ENCODE measurements around the gene TMEM164. TPM values are rescaled to one million over a fixed set of nuclear protein-coding genes. Genes with fewer than 3 reads are reported as not detected.

The TMEM164 gene
- total and polyA plus RNA-seq, 10 of the 15 experiments (the other 5 are each of a cell fraction or from before 2014, with no cell fraction given) = 0.61 to 18.3 (median 7.0) TPM

GRCh38 chrX:109959356-109959871 is 43.5 kb upstream of the TMEM164 start:
- Histone ChIP-seq H3K27me3 (replicated peaks in 1 of 2; ENCODE audit: control insufficient read depth in 2 of 2, insufficient read depth in 2 of 2, low read length in 1 of 2) (no peaks in the 10 kb centered on the region), H3K4me2 (ENCODE audit: control insufficient read depth, insufficient read depth) (no peak overlapping the region), H3K4me1 (ENCODE audit: control insufficient read depth, insufficient read depth, low read length) (no peaks in the 10 kb centered on the region), H4K20me1 (ENCODE audit: control insufficient read depth, insufficient read depth) (no peaks in the 10 kb centered on the region), H3K79me2 (ENCODE audit: control insufficient read depth, insufficient read depth, low read length) (no peaks in the 10 kb centered on the region), H3K36me3 (ENCODE audit: control insufficient read depth in 2 of 2, insufficient read depth in 2 of 2, low read length in 1 of 2) (no peaks in the 10 kb centered on the region), H3K27ac (ENCODE audit: control insufficient read depth, insufficient read depth) (no peak overlapping the region), H3K4me3 (no peak overlapping the region), H2AFZ (ENCODE audit: control insufficient read depth, low read depth, low read length) (no peak overlapping the region), H3K9ac (ENCODE audit: control insufficient read depth, insufficient read depth, low read length) (no peak overlapping the region), H3K9me3 (replicated peaks; ENCODE audit: control insufficient read depth, insufficient read depth, low read length) (no peaks in the 10 kb centered on the region)
- FAIRE-seq = no peak
- ChIA-PET SMC1A (ENCODE audit: uncharacterized antibody, unreplicated experiment) (interaction anchor here (0.7 to 1.3 kb wide), 2 partner anchors 22 to 35 kb away, joined by 3 to 4 read pairs; no protein-coding TSS in a partner anchor), RAD21 (ENCODE audit: unreplicated experiment) (no interaction called here), CTCF (no interaction called here), POLR2A (no interaction called here)
- no TSS peak for BruUV-seq (replicated peaks)
- in situ Hi-C loops (cut with MboI) (no loop called here), intact Hi-C loops (cut with micrococcal nuclease; ENCODE audit: unreplicated experiment) (no loop called here)
- DNase-seq (ENCODE audit: low read depth, low spot score) = no peak
- ATAC-seq = peak; percentile 30
- TF ChIP-seq SUZ12 (IDR thresholded peaks at IDR 0.05; ENCODE audit: unreplicated experiment) (no peak), BACH1 (IDR thresholded peaks at IDR 0.05; ENCODE audit: borderline replicate concordance) (no peak), EZH2 (IDR thresholded peaks at IDR 0.05; ENCODE audit: borderline replicate concordance, control insufficient read depth, low read depth, low read length) (no peak), CREB1 (IDR thresholded peaks at IDR 0.05; ENCODE audit: low read depth) (no peak), SMC3 (IDR thresholded peaks at IDR 0.05; ENCODE audit: borderline replicate concordance, low read length) (no peak), FOXM1 (IDR thresholded peaks at IDR 0.05; ENCODE audit: low read depth, low read length) (no peak), ETV6 (conservative IDR thresholded peaks at IDR 0.05 in 1 of 2, IDR thresholded peaks at IDR 0.05 in 1 of 2; ENCODE audit: borderline replicate concordance in 1 of 2, low read depth in 1 of 2) (no peak), ZBED1 (IDR thresholded peaks at IDR 0.05; ENCODE audit: borderline replicate concordance) (no peak), NBN (IDR thresholded peaks at IDR 0.05) (no peak)
- TF ChIP-seq, protein P1, sequence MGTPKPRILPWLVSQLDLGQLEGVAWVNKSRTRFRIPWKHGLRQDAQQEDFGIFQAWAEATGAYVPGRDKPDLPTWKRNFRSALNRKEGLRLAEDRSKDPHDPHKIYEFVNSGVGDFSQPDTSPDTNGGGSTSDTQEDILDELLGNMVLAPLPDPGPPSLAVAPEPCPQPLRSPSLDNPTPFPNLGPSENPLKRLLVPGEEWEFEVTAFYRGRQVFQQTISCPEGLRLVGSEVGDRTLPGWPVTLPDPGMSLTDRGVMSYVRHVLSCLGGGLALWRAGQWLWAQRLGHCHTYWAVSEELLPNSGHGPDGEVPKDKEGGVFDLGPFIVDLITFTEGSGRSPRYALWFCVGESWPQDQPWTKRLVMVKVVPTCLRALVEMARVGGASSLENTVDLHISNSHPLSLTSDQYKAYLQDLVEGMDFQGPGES (IDR thresholded peaks at IDR 0.05) = no peak
- TF ChIP-seq, protein P2, sequence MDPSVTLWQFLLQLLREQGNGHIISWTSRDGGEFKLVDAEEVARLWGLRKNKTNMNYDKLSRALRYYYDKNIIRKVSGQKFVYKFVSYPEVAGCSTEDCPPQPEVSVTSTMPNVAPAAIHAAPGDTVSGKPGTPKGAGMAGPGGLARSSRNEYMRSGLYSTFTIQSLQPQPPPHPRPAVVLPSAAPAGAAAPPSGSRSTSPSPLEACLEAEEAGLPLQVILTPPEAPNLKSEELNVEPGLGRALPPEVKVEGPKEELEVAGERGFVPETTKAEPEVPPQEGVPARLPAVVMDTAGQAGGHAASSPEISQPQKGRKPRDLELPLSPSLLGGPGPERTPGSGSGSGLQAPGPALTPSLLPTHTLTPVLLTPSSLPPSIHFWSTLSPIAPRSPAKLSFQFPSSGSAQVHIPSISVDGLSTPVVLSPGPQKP (IDR thresholded peaks at IDR 0.05; ENCODE audit: low read depth, low read length) = no peak
- TF ChIP-seq, protein P3, sequence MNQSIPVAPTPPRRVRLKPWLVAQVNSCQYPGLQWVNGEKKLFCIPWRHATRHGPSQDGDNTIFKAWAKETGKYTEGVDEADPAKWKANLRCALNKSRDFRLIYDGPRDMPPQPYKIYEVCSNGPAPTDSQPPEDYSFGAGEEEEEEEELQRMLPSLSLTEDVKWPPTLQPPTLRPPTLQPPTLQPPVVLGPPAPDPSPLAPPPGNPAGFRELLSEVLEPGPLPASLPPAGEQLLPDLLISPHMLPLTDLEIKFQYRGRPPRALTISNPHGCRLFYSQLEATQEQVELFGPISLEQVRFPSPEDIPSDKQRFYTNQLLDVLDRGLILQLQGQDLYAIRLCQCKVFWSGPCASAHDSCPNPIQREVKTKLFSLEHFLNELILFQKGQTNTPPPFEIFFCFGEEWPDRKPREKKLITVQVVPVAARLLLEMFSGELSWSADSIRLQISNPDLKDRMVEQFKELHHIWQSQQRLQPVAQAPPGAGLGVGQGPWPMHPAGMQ (IDR thresholded peaks at IDR 0.05; ENCODE audit: borderline replicate concordance) = no peak
- TF ChIP-seq, protein P4, sequence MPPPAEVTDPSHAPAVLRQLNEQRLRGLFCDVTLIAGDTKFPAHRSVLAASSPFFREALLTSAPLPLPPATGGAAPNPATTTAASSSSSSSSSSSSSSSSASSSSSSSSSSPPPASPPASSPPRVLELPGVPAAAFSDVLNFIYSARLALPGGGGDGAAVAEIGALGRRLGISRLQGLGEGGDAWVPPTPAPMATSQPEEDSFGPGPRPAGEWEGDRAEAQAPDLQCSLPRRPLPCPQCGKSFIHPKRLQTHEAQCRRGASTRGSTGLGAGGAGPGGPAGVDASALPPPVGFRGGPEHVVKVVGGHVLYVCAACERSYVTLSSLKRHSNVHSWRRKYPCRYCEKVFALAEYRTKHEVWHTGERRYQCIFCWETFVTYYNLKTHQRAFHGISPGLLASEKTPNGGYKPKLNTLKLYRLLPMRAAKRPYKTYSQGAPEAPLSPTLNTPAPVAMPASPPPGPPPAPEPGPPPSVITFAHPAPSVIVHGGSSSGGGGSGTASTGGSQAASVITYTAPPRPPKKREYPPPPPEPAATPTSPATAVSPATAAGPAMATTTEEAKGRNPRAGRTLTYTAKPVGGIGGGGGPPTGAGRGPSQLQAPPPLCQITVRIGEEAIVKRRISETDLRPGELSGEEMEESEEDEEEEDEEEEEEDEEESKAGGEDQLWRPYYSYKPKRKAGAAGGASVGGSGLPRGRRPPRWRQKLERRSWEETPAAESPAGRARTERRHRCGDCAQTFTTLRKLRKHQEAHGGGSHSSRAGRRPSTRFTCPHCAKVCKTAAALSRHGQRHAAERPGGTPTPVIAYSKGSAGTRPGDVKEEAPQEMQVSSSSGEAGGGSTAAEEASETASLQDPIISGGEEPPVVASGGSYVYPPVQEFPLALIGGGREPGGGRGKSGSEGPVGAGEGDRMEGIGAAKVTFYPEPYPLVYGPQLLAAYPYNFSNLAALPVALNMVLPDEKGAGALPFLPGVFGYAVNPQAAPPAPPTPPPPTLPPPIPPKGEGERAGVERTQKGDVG (CRISPR knock-in tag; IDR thresholded peaks at IDR 0.05) = no peak
- TF ChIP-seq, protein P5, sequence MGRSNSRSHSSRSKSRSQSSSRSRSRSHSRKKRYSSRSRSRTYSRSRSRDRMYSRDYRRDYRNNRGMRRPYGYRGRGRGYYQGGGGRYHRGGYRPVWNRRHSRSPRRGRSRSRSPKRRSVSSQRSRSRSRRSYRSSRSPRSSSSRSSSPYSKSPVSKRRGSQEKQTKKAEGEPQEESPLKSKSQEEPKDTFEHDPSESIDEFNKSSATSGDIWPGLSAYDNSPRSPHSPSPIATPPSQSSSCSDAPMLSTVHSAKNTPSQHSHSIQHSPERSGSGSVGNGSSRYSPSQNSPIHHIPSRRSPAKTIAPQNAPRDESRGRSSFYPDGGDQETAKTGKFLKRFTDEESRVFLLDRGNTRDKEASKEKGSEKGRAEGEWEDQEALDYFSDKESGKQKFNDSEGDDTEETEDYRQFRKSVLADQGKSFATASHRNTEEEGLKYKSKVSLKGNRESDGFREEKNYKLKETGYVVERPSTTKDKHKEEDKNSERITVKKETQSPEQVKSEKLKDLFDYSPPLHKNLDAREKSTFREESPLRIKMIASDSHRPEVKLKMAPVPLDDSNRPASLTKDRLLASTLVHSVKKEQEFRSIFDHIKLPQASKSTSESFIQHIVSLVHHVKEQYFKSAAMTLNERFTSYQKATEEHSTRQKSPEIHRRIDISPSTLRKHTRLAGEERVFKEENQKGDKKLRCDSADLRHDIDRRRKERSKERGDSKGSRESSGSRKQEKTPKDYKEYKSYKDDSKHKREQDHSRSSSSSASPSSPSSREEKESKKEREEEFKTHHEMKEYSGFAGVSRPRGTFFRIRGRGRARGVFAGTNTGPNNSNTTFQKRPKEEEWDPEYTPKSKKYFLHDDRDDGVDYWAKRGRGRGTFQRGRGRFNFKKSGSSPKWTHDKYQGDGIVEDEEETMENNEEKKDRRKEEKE (IDR thresholded peaks at IDR 0.05) = no peak

Data from GM12878 (cell line).